Upper lobe of right lung (tissue), 1 donor: ENCODE results near the gene HDDC2. TPM values are rescaled to one million over a fixed set of nuclear protein-coding genes. Genes with fewer than 3 reads are reported as not detected.

ENCODE experiments used
- ATAC-seq: fragments of 200-7000 bp; cut with Tn5 transposase; one replicate; pipeline ENCODE4 v1.9.1; 2020; ENCODE audit warnings: mild to moderate bottlenecking, moderate library complexity
- DNase-seq: peaks from one replicate; pipeline ENCODE4 v3.0.0-alpha.2; 2020
- H3K27ac ChIP-seq: fragments of 200-600 bp; one replicate; pipeline ENCODE4 v1.8.0; 2022
- H3K27me3 ChIP-seq: fragments of 200-600 bp; one replicate; pipeline ENCODE4 v1.8.0; 2022; ENCODE audit warnings: mild to moderate bottlenecking
- H3K36me3 ChIP-seq: fragments of 200-600 bp; one replicate; pipeline ENCODE4 v1.8.0; 2022
- H3K4me1 ChIP-seq: fragments of 200-600 bp; one replicate; pipeline ENCODE4 v1.8.0; 2022
- H3K4me3 ChIP-seq: fragments of 200-600 bp; one replicate; pipeline ENCODE4 v1.8.0; 2022; ENCODE audit warnings: mild to moderate bottlenecking
- H3K9me3 ChIP-seq: fragments of 200-600 bp; one replicate; pipeline ENCODE4 v1.8.0; 2022
- CTCF ChIP-seq: fragments of 200-600 bp; IDR thresholded peaks from one replicate; pipeline ENCODE4 v1.8.0; 2022; ENCODE audit warnings: antibody characterized with exemption
- intact Hi-C: fragments of 100-400 bp; cut with DNase I; formaldehyde crosslinking; loops from one replicate; pipeline ENCODE4 v1.11.0; 2022
- total RNA-seq: library from RNA; stranded (reverse); fragmentation: NEBNext Ultra II Directional; extraction: Animal tissue kit (Norgen Biotek cat#: 25700); gene quantifications from one replicate; pipeline ENCODE4 v1.2.1, GENCODE V29; 2021
- donor health status: DM: no; HTN: yes; CAD: no; lungs with severe emphysema.

Gene HDDC2
- total RNA-seq, 1 donor from 2014 or later: 51.7 TPM

- Histone ChIP-seq H3K9me3 (no peaks in the 10 kb centered on the region), H3K4me1 (no peaks in the 10 kb centered on the region), H3K27ac (no peak overlapping the region), H3K4me3 (no peak overlapping the region), H3K36me3 (no peaks in the 10 kb centered on the region), H3K27me3 (no peaks in the 10 kb centered on the region)
- ATAC-seq: no peak
- TF ChIP-seq CTCF: no peak
- intact Hi-C loops: no loop called here
- DNase-seq: no peak
These were observed 21.6 kb upstream of the HDDC2 start for GRCh38 chr6:125323376-125323775.

GRCh38 chr6:125316621-125317020 is 14.9 kb upstream of the HDDC2 start:
- no peaks in the 10 kb centered on the region for H3K36me3 ChIP-seq
- TF ChIP-seq CTCF: no peak
- H3K27ac ChIP-seq: no peak overlapping the region
- H3K4me3 ChIP-seq: no peak overlapping the region
- intact Hi-C loops: no loop called here
- ATAC-seq (no peak), DNase-seq (no peak)
- no peaks in the 10 kb centered on the region for H3K4me1 ChIP-seq
- H3K27me3 ChIP-seq: no peaks in the 10 kb centered on the region
- H3K9me3 ChIP-seq: no peaks in the 10 kb centered on the region

GRCh38 chr6:125315548-125315947 is 13.8 kb upstream of the HDDC2 start:
- Histone ChIP-seq H3K27ac (no peak overlapping the region), H3K36me3 (no peaks in the 10 kb centered on the region), H3K4me1 (no peaks in the 10 kb centered on the region), H3K27me3 (no peaks in the 10 kb centered on the region), H3K9me3 (no peaks in the 10 kb centered on the region), H3K4me3 (no peak overlapping the region)
- no peak for TF ChIP-seq CTCF
- intact Hi-C loops: no loop called here
- ATAC-seq (no peak), DNase-seq (no peak)

- Histone ChIP-seq H3K4me1 (no peaks in the 10 kb centered on the region), H3K4me3 (no peak overlapping the region), H3K27me3 (no peaks in the 10 kb centered on the region), H3K9me3 (no peaks in the 10 kb centered on the region), H3K27ac (no peak overlapping the region), H3K36me3 (no peaks in the 10 kb centered on the region)
- intact Hi-C loops: loop anchor here (5.0 kb wide), 1 partner anchor 453 kb away; no protein-coding TSS in a partner anchor
- ATAC-seq (peak; percentile 91), DNase-seq (no peak)
- peak; percentile 77 for TF ChIP-seq CTCF
These were observed 12.3 kb upstream of the HDDC2 start for GRCh38 chr6:125314009-125314581.

- Histone ChIP-seq H3K27me3 (no peaks in the 10 kb centered on the region), H3K4me1 (no peaks in the 10 kb centered on the region), H3K36me3 (no peaks in the 10 kb centered on the region), H3K4me3 (no peak overlapping the region), H3K27ac (no peak overlapping the region), H3K9me3 (no peaks in the 10 kb centered on the region)
- intact Hi-C loops: loop anchor here (5.0 kb wide), 1 partner anchor 454 kb away; no protein-coding TSS in a partner anchor
- DNase-seq: no peak
- no peak for TF ChIP-seq CTCF
- no peak for ATAC-seq
These were observed 11.2 kb upstream of the HDDC2 start for GRCh38 chr6:125312950-125313349.

GRCh38 chr6:125312478-125312877 is 10.7 kb upstream of the HDDC2 start:
- Histone ChIP-seq H3K4me1 (no peaks in the 10 kb centered on the region), H3K36me3 (no peaks in the 10 kb centered on the region), H3K9me3 (no peaks in the 10 kb centered on the region), H3K4me3 (no peak overlapping the region), H3K27me3 (no peaks in the 10 kb centered on the region), H3K27ac (no peak overlapping the region)
- DNase-seq: no peak
- ATAC-seq: no peak
- intact Hi-C loops: loop anchor here (5.0 kb wide), 1 partner anchor 455 kb away; no protein-coding TSS in a partner anchor
- TF ChIP-seq CTCF: no peak
